ENCODE measurements around the gene NPHP1. TPM values are rescaled to one million over a fixed set of nuclear protein-coding genes. Genes with fewer than 3 reads are reported as not detected.

Gene NPHP1
- polyA plus RNA-seq, 3 donors, result 0.51 TPM; not detected in 2

- no peaks in the 10 kb centered on the region for H3K4me1 ChIP-seq (ENCODE audit: control insufficient read depth in 1 of 2, insufficient read depth in 2 of 2, low read length in 2 of 2)
- H3K27me3 Mint-ChIP-seq (ENCODE audit: low read depth in 3 of 3), result peaks cover 0 to 4% (median 2%) of the 10 kb centered on the region in 3 donors
- H3K36me3 ChIP-seq (replicated peaks in 1 of 2; ENCODE audit: control insufficient read depth in 1 of 2, insufficient read depth in 2 of 2, low read length in 2 of 2), result no peaks in the 10 kb centered on the region
- H3K9me3 ChIP-seq (replicated peaks in 1 of 2; ENCODE audit: control insufficient read depth in 1 of 2, insufficient read depth in 1 of 2, low read length in 2 of 2), result peaks cover 0 to 4% of the 10 kb centered on the region in 2 donors
- H2AFZ ChIP-seq (ENCODE audit: insufficient read depth, low read depth, low read length, poor library complexity, severe bottlenecking), result no peak overlapping the region
- H3K27me3 ChIP-seq (ENCODE audit: control insufficient read depth in 2 of 2, insufficient read depth in 2 of 2, low read length in 2 of 2), result no peaks in the 10 kb centered on the region
- no peak overlapping the region for H3K27ac ChIP-seq (ENCODE audit: low read depth in 1 of 2, low read length in 2 of 2)
- WGBS (ENCODE audit: insufficient coverage), result no CpG with 5 or more reads among the region's 2 CpGs
- intact Hi-C loops (cut with micrococcal nuclease), result no loop called here
- H3K79me2 ChIP-seq (ENCODE audit: insufficient read depth, low read length), result no peaks in the 10 kb centered on the region
- no peak overlapping the region for H3K4me3 ChIP-seq (replicated peaks in 1 of 3; ENCODE audit: low read depth in 2 of 3, low read length in 3 of 3)
- H3K27ac Mint-ChIP-seq, result no peak overlapping the region
- H3K4me1 Mint-ChIP-seq, result no peaks in the 10 kb centered on the region
- no peak overlapping the region for H3K4me3 Mint-ChIP-seq
- no peak overlapping the region for H3K4me2 ChIP-seq (replicated peaks; ENCODE audit: extremely low read depth, low read length, poor library complexity, severe bottlenecking)
- no peaks in the 10 kb centered on the region for H4K20me1 ChIP-seq (ENCODE audit: insufficient read depth, low read length)
- H3K9ac ChIP-seq (ENCODE audit: insufficient read depth, low read length, poor library complexity, severe bottlenecking), result no peak overlapping the region
- H3K9me3 Mint-ChIP-seq, result peaks cover 4 to 17% (median 9%) of the 10 kb centered on the region in 7 donors
- no peak for TF ChIP-seq CTCF (IDR thresholded peaks at IDR 0.05)
- no peak for DNase-seq
- H3K36me3 Mint-ChIP-seq, result no peaks in the 10 kb centered on the region
Observed at GRCh38 chr2:110130757-110131156, 74.1 kb downstream of the NPHP1 start.

GRCh38 chr2:110126906-110127305, 77.9 kb downstream of the NPHP1 start:
- H3K27ac ChIP-seq (ENCODE audit: low read depth in 1 of 2, low read length in 2 of 2), result no peak overlapping the region
- no peak overlapping the region for H3K9ac ChIP-seq (ENCODE audit: insufficient read depth, low read length, poor library complexity, severe bottlenecking)
- no peaks in the 10 kb centered on the region for H4K20me1 ChIP-seq (ENCODE audit: insufficient read depth, low read length)
- H3K9me3 ChIP-seq (replicated peaks in 1 of 2; ENCODE audit: control insufficient read depth in 1 of 2, insufficient read depth in 1 of 2, low read length in 2 of 2), result no peaks in the 10 kb centered on the region
- H3K4me3 Mint-ChIP-seq, result no peak overlapping the region
- intact Hi-C loops (cut with micrococcal nuclease), result no loop called here
- DNase-seq, result no peak
- no peaks in the 10 kb centered on the region for H3K79me2 ChIP-seq (ENCODE audit: insufficient read depth, low read length)
- 100% methylated on average over 1 of the region's 2 CpGs for WGBS (ENCODE audit: insufficient coverage)
- no peaks in the 10 kb centered on the region for H3K36me3 Mint-ChIP-seq
- H3K9me3 Mint-ChIP-seq, result peaks cover 0 to 3% (median 0%) of the 10 kb centered on the region in 7 donors
- H3K4me2 ChIP-seq (replicated peaks; ENCODE audit: extremely low read depth, low read length, poor library complexity, severe bottlenecking), result no peak overlapping the region
- no peak for TF ChIP-seq CTCF (IDR thresholded peaks at IDR 0.05)
- H3K27ac Mint-ChIP-seq, result no peak overlapping the region
- H2AFZ ChIP-seq (ENCODE audit: insufficient read depth, low read depth, low read length, poor library complexity, severe bottlenecking), result no peak overlapping the region
- no peaks in the 10 kb centered on the region for H3K36me3 ChIP-seq (replicated peaks in 1 of 2; ENCODE audit: control insufficient read depth in 1 of 2, insufficient read depth in 2 of 2, low read length in 2 of 2)
- peaks cover under 1 to 4% (median 2%) of the 10 kb centered on the region in 3 donors for H3K27me3 Mint-ChIP-seq (ENCODE audit: low read depth in 3 of 3)
- no peaks in the 10 kb centered on the region for H3K4me1 ChIP-seq (ENCODE audit: control insufficient read depth in 1 of 2, insufficient read depth in 2 of 2, low read length in 2 of 2)
- no peaks in the 10 kb centered on the region for H3K4me1 Mint-ChIP-seq
- H3K4me3 ChIP-seq (replicated peaks in 1 of 3; ENCODE audit: low read depth in 2 of 3, low read length in 3 of 3), result no peak overlapping the region
- H3K27me3 ChIP-seq (ENCODE audit: control insufficient read depth in 2 of 2, insufficient read depth in 2 of 2, low read length in 2 of 2), result no peaks in the 10 kb centered on the region
